Smooth muscle cell of the pulmonary artery (primary cell): ENCODE results near the gene CDH2. TPM values are rescaled to one million over a fixed set of nuclear protein-coding genes. Genes with fewer than 3 reads are reported as not detected.

Source experiments
- total RNA-seq: library from RNA; depleted of rRNA; stranded (reverse); fragments of >200 nt; gene quantifications from 2 replicates; pipeline ENCODE4 v1.2.3, GENCODE V29; 2014

Gene CDH2
- 84.8 and 368 TPM in 2 replicates for total RNA-seq

GRCh38 chr18:28176948-28177827, at the start of gene CDH2:
Gene CDH2, minus strand, starts transcription at chr18:28177130. Its CDS starts 108 bp downstream, at chr18:28177022.

